Testis (tissue), 3 donors: Measurements from ENCODE around the gene GNL3L. TPM values are rescaled to one million over a fixed set of nuclear protein-coding genes. Genes with fewer than 3 reads are reported as not detected.
"Not testable (repeated sequence)": the region's sequence is repeated elsewhere in the genome, so short reads cannot be mapped to it uniquely, and the experiment has no call there.

Experiments used
- DNase-seq: peaks from one replicate; pipeline ENCODE4 v3.0.0-alpha.2; 2019
- H3K27ac ChIP-seq, 2 donors: fragments of 200-600 bp; sonication (generic); one replicate each; pipeline ENCODE4 v1.5.1; 2019
- H3K27me3 ChIP-seq: fragments of 200-600 bp; sonication (generic); one replicate; pipeline ENCODE4 v1.5.1; 2019
- H3K36me3 ChIP-seq: fragments of 200-600 bp; sonication (generic); one replicate; pipeline ENCODE4 v1.5.1; 2017; ENCODE audit warnings: low read depth; ENCODE audit errors: missing control alignments
- H3K4me1 ChIP-seq: fragments of 200-600 bp; sonication (generic); one replicate; pipeline ENCODE4 v1.5.1; 2019
- H3K4me3 ChIP-seq, 2 donors: fragments of 200-600 bp; sonication (generic); one replicate each; pipeline ENCODE4 v1.5.1; 2017 to 2019
- H3K9me3 ChIP-seq: fragments of 200-600 bp; sonication (generic); one replicate; pipeline ENCODE4 v1.5.1; 2017
- CTCF ChIP-seq, 3 experiments: fragments of 450-650 bp in 2 of 3; fragments of 200-600 bp in 1 of 3; sonication (generic) in 1 of 3; IDR thresholded peaks; one replicate each; pipeline ENCODE4 v1.5.1; 2016 to 2019; ENCODE audit warnings: antibody characterized with exemption in 3 of 3, mild to moderate bottlenecking in 2 of 3, moderate library complexity in 1 of 3
- POLR2A ChIP-seq: fragments of 450-650 bp; IDR thresholded peaks from one replicate; pipeline ENCODE4 v1.6.1; 2017; ENCODE audit warnings: antibody characterized with exemption, mild to moderate bottlenecking, moderate library complexity
- WGBS, 2 donors: methylation state at CpG; one replicate each; pipeline ENCODE4 v1.1.5; 2018; 5-methylcytosine and 5-hydroxymethylcytosine counted together
- intact Hi-C: fragments of 100-400 bp; cut with DNase I; formaldehyde crosslinking; loops from one replicate; pipeline ENCODE4 v1.15.1; 2023; ENCODE audit warnings: low total_unique reads
- polyA plus RNA-seq: library from polyadenylated mRNA; stranded (reverse); fragments of 350-450 nt; fragmentation: Illumina TruSeq; extraction: RNeasy Lipid Tissue Mini Kit (QIAGEN cat#74804); gene quantifications from one replicate; pipeline ENCODE4 v1.2.3, GENCODE V29; 2014; ENCODE audit warnings: low read depth, low replicate concordance; ENCODE audit not compliant: insufficient read depth
- total RNA-seq, 2 donors: library from RNA; depleted of rRNA; stranded (reverse); fragments of >200 nt; gene quantifications; one replicate each; pipeline ENCODE4 v1.2.3, GENCODE V29; 2016

Gene GNL3L
- total and polyA plus RNA-seq, 3 donors from 2014 or later, result 7.4 to 32.3 (median 27.6) TPM

GRCh38 chrX:54560411-54560810 lies 30.4 kb downstream of the GNL3L start:
- Histone ChIP-seq H3K4me1 (no peaks in the 10 kb centered on the region), H3K27ac (no peak overlapping the region), H3K4me3 (no peak overlapping the region), H3K36me3 (no peaks in the 10 kb centered on the region), H3K9me3 (no peaks in the 10 kb centered on the region), H3K27me3 (no peaks in the 10 kb centered on the region)
- TF ChIP-seq CTCF (IDR thresholded peaks at IDR 0.05) (no peak), POLR2A (no peak)
- no peak for DNase-seq
- intact Hi-C loops, result no loop called here
- WGBS, 2 donors, result 82 to 94% methylated on average over 5 to 11 of the region's 11 CpGs

- 82 to 100% methylated on average over 1 of the region's 1 CpG for WGBS, 2 donors
- H3K27ac ChIP-seq, result no peak overlapping the region
- H3K27me3 ChIP-seq, result no peaks in the 10 kb centered on the region
- DNase-seq, result no peak
- TF ChIP-seq CTCF (IDR thresholded peaks at IDR 0.05) (no peak), POLR2A (no peak)
- H3K9me3 ChIP-seq, result no peaks in the 10 kb centered on the region
- H3K36me3 ChIP-seq, result no peaks in the 10 kb centered on the region
- intact Hi-C loops, result no loop called here
- no peaks in the 10 kb centered on the region for H3K4me1 ChIP-seq
- no peak overlapping the region for H3K4me3 ChIP-seq
Measured at GRCh38 chrX:54561622-54562021, 31.6 kb downstream of the GNL3L start.

DNA sequence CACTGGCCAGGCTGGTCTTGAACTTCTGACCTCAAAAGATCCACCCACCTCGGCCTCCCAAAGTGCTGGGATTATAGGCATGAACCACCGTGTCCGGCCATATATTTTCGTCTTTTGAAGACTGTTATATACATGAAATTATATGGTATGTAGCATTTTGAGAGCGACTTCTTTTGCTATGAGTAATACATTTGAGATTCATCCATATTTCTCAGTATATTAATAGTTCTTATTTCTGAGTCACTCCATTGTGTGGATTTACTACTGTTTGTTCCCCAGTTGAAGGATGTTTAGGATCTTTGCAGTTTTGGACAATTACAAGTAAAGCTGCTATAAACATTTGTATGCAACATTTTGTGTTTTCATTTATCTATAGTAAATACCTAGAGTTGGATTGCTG lies 34.9 kb downstream of the GNL3L start:
- H3K9me3 ChIP-seq, result no peaks in the 10 kb centered on the region
- no peak for DNase-seq
- H3K27ac ChIP-seq, result no peak overlapping the region
- intact Hi-C loops, result no loop called here
- no peak for TF ChIP-seq POLR2A
- 95 to 100% methylated on average over 1 to 5 of the region's 5 CpGs for WGBS, 2 donors
- H3K36me3 ChIP-seq, result no peaks in the 10 kb centered on the region
- H3K27me3 ChIP-seq, result no peaks in the 10 kb centered on the region
- no peak overlapping the region for H3K4me3 ChIP-seq
- no peaks in the 10 kb centered on the region for H3K4me1 ChIP-seq

GRCh38 chrX:54570332-54570731 lies 40.3 kb downstream of the GNL3L start:
- no peak for TF ChIP-seq CTCF (IDR thresholded peaks at IDR 0.05)
- TF ChIP-seq POLR2A, result no peak

DNA sequence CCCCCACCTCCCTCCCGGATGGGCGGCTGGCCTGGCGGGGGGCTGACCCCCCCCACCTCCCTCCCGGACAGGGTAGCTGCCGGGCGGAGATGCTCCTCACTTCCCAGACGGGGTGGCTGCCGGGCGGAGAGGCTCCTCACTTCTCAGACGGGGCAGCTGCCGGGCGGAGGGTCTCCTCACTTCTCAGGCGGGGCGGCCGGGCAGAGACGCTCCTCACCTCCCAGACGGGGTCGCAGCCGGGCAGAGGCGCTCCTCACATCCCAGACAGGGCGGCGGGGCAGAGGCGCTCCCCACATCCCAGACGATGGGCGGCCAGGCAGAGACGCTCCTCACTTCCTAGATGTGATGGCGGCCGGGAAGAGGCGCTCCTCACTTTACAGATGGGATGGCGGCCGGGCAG lies 42.6 kb downstream of the GNL3L start:
- H3K27me3 ChIP-seq, H3K36me3 ChIP-seq, H3K9me3 ChIP-seq, intact Hi-C loops, H3K4me1 ChIP-seq, H3K4me3 ChIP-seq, H3K27ac ChIP-seq, DNase-seq: not testable (repeated sequence)
- 95% methylated on average over 11 of the region's 31 CpGs; no CpG with 5 or more reads in 1 of the 2 donors for WGBS, 2 donors

More at GRCh38 chrX:54570332-54570731, 40.3 kb downstream of the GNL3L start:
- Histone ChIP-seq H3K4me3 (no peak overlapping the region), H3K4me1 (no peaks in the 10 kb centered on the region), H3K9me3 (no peaks in the 10 kb centered on the region), H3K27ac (no peak overlapping the region), H3K36me3 (no peaks in the 10 kb centered on the region), H3K27me3 (no peaks in the 10 kb centered on the region)
- intact Hi-C loops, result no loop called here
- no peak for DNase-seq

GRCh38 chrX:54597728-54598127 lies 67.7 kb downstream of the GNL3L start:
- intact Hi-C loops, result no loop called here
- Histone ChIP-seq H3K27ac (no peak overlapping the region), H3K4me3 (no peak overlapping the region), H3K9me3 (no peaks in the 10 kb centered on the region), H3K4me1 (no peaks in the 10 kb centered on the region), H3K36me3 (no peaks in the 10 kb centered on the region), H3K27me3 (no peaks in the 10 kb centered on the region)
- DNase-seq, result no peak
- TF ChIP-seq POLR2A (no peak), CTCF (IDR thresholded peaks at IDR 0.05) (no peak)
- 83 to 95% methylated on average over 2 of the region's 2 CpGs for WGBS, 2 donors
